Measurements from ENCODE around the gene TMEM167B.

GRCh38 chr1:109138358-109138757, 47.8 kb downstream of the TMEM167B start:
- TF ChIP-seq POLR2A (IDR thresholded peaks at IDR 0.05; ENCODE audit: extremely low read depth, insufficient read length) (no peak), CTCF (IDR thresholded peaks at IDR 0.05; ENCODE audit: low read depth, low read length) (no peak), MAX (IDR thresholded peaks at IDR 0.05; ENCODE audit: low read depth, low read length) (no peak), MYC (IDR thresholded peaks at IDR 0.05; ENCODE audit: low read depth, low read length) (no peak)
